ENCODE measurements around the gene CYGB.

CYGB gene

DNA sequence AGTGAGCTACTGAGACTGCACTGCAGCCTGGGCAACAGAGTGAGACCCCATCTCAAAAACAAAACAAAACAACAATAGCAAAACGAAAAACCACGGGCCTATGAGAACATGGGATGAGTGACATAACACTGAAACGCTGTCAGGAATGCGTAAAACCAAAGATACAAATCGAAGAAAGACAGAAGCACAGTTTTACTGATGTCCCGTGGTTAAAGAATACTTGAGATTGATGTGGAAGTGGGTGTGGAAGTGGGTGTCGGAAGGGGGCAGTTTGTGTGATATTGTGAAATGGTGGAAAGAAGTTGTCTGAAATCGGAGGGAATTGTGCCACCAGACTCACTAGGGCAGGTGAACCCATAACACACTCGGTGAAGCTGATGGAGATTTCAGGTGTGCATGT is 38.7 kb upstream of the CYGB start:
- Histone ChIP-seq H3K36me3 (ENCODE audit: insufficient read depth, low read length) (no peaks in the 10 kb centered on the region), H3K27me3 (ENCODE audit: control insufficient read depth in 1 of 2, insufficient read depth in 2 of 2, low read length in 2 of 2) (no peaks in the 10 kb centered on the region), H3K27ac (ENCODE audit: low read depth, low read length) (no peak overlapping the region)

DNA sequence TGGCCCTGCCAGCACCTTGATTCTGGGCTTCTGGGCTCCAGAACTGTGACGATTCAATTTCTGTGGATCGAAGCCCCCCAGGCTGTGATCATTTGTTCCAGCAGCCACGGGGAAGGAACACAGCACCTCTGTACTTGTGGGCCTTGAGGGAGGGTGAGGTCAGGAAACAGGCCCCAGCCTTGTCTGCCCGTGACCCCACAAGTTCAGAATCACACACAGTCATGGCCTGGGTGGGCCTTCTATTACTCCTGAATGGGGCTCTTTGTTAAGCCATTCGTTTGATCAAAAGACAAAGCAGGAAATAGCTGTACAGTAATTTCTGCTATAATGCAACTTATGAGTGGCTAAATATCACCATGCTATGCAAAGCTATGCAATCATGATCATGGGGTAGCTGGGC is 38.1 kb upstream of the CYGB start:
- Histone ChIP-seq H3K27ac (ENCODE audit: low read depth, low read length) (no peak overlapping the region), H3K27me3 (ENCODE audit: control insufficient read depth in 1 of 2, insufficient read depth in 2 of 2, low read length in 2 of 2) (no peaks in the 10 kb centered on the region), H3K4me3 (ENCODE audit: low read depth in 1 of 2, low read length in 2 of 2) (no peak overlapping the region), H3K36me3 (ENCODE audit: insufficient read depth, low read length) (no peaks in the 10 kb centered on the region), H3K4me1 (ENCODE audit: insufficient read depth, low read length) (no peaks in the 10 kb centered on the region), H3K9ac (ENCODE audit: low read length) (no peak overlapping the region), H3K9me3 (ENCODE audit: low read length) (no peaks in the 10 kb centered on the region)

More for the DNA sequence above, 38.7 kb upstream of the CYGB start:
- Histone ChIP-seq H3K9me3 (ENCODE audit: low read length) (no peaks in the 10 kb centered on the region), H3K9ac (ENCODE audit: low read length) (no peak overlapping the region), H3K4me3 (ENCODE audit: low read depth in 1 of 2, low read length in 2 of 2) (no peak overlapping the region), H3K4me1 (ENCODE audit: insufficient read depth, low read length) (no peaks in the 10 kb centered on the region)

DNA sequence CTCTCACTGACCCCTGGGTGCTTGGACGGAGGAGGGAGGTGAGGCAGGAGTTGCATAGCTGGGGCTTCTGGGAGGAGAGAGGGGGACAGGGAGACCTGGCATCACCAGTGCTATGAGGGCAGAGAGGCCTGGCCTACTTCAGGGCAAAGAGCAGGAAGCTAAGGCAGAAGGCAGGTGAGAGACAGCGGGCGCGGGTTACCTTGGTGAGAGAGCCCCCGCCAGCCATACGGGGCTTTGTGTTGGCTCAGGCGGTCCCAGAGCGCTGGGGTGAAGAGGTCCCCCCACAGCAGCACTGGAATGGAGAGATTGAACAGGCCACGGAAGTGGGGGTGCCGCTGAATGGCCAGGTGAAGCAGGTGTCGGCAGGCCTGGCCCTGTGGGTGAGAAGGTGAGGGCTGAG is 36.7 kb upstream of the CYGB start:
- H3K36me3 ChIP-seq (ENCODE audit: insufficient read depth, low read length): no peaks in the 10 kb centered on the region
- no peak overlapping the region for H3K4me3 ChIP-seq (ENCODE audit: low read depth in 1 of 2, low read length in 2 of 2)
- no peak overlapping the region for H3K9ac ChIP-seq (ENCODE audit: low read length)
- no peak overlapping the region for H3K27ac ChIP-seq (ENCODE audit: low read depth, low read length)
- no peaks in the 10 kb centered on the region for H3K9me3 ChIP-seq (ENCODE audit: low read length)
- H3K27me3 ChIP-seq (ENCODE audit: control insufficient read depth in 1 of 2, insufficient read depth in 2 of 2, low read length in 2 of 2): no peaks in the 10 kb centered on the region
- no peaks in the 10 kb centered on the region for H3K4me1 ChIP-seq (ENCODE audit: insufficient read depth, low read length)

DNA sequence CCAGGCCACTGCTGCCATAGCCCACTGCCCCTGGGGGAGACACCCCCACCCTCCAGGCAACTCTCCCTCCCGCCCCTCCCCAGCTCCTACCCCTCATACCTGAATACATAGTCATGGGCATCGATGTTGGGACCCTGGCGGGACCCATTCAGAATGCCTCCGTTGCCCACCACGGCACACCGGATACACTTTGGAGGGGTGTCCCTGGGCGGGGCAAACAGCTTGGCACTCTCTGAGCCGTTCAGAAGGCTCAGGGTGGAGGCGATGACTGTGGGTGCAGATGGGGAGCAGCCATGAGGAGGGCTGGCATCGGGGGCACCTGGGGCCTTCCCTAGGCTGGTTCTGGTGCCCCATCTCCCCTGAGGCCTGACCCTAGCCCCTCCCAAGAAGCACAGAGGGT is 35.6 kb upstream of the CYGB start:
- no peaks in the 10 kb centered on the region for H3K9me3 ChIP-seq (ENCODE audit: low read length)
- H3K27ac ChIP-seq (ENCODE audit: low read depth, low read length): no peak overlapping the region
- no peaks in the 10 kb centered on the region for H3K4me1 ChIP-seq (ENCODE audit: insufficient read depth, low read length)
- no peak overlapping the region for H3K9ac ChIP-seq (ENCODE audit: low read length)
- H3K27me3 ChIP-seq (ENCODE audit: control insufficient read depth in 1 of 2, insufficient read depth in 2 of 2, low read length in 2 of 2): no peaks in the 10 kb centered on the region
- H3K4me3 ChIP-seq (ENCODE audit: low read depth in 1 of 2, low read length in 2 of 2): no peak overlapping the region
- H3K36me3 ChIP-seq (ENCODE audit: insufficient read depth, low read length): no peaks in the 10 kb centered on the region

DNA sequence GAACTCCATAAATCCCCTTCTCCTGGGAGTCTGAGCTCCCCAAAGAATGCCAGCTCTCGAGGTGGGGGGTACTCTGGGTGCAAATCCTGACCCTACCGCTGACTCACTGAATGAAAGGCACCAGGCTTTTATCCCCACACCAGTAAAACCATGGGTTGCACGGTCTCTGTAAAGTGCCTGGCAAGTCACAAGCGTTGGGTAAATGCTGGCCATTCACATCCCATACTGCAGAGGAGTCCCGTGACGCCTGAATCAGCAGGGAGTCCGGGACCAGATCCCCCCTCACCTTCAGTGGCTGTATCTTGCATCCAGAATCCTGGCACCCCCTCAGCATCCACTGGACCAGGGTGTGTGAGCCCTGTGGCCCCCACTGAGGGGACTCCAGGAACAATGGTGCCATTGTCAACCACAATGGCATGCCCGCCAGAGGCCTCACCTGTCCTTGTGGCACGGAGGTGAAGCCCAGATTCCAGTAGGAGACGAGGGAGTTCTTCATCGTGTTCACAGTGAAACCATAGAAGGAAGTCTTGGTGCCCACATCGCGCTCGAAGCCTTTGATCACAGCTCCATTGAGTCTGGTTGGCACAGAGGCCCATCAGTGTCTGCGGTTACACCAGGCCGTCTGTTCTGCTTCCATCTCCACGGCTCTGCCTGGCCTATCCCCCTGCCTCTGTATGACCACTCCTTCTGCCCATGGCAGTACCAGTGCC is 34.8 kb upstream of the CYGB start:
- Histone ChIP-seq H3K9ac (ENCODE audit: low read length) (no peak overlapping the region), H3K4me1 (ENCODE audit: insufficient read depth, low read length) (no peaks in the 10 kb centered on the region), H3K4me3 (ENCODE audit: low read depth in 1 of 2, low read length in 2 of 2) (no peak overlapping the region), H3K27ac (ENCODE audit: low read depth, low read length) (no peak overlapping the region), H3K9me3 (ENCODE audit: low read length) (no peaks in the 10 kb centered on the region), H3K27me3 (ENCODE audit: control insufficient read depth in 1 of 2, insufficient read depth in 2 of 2, low read length in 2 of 2) (no peaks in the 10 kb centered on the region), H3K36me3 (ENCODE audit: insufficient read depth, low read length) (no peaks in the 10 kb centered on the region)

DNA sequence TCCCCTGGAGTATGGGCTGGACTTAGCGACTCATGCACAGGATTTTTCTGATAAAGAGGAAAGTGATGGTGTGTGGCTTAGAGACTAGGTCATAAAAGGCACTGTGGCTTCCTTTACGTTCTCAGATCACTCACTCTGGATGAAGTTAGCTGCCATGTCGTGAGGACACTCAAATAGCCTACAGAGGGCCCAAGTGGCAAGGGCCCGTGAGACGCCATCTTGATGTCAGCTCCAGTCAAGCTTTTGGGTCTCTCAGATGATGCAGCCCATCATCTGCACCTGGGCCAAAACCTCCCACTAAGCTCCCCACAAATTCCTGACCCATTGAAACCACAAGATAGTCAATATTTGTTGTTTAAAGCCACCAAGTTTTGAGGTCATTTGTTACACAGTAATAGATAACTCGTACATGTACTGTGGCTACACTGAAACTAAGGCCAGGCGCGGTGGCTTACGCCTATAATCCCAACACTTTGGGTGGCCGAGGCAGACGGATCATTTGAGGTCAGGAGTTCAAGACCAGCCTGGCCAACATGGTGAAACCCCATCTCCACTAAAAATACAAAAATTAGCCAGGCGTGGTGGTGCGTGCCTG is 33.5 kb upstream of the CYGB start:
- Histone ChIP-seq H3K27me3 (ENCODE audit: control insufficient read depth in 1 of 2, insufficient read depth in 2 of 2, low read length in 2 of 2) (no peaks in the 10 kb centered on the region), H3K9ac (ENCODE audit: low read length) (no peak overlapping the region), H3K4me3 (ENCODE audit: low read depth in 1 of 2, low read length in 2 of 2) (no peak overlapping the region), H3K36me3 (ENCODE audit: insufficient read depth, low read length) (peaks cover 2% of the 10 kb centered on the region), H3K27ac (ENCODE audit: low read depth, low read length) (no peak overlapping the region), H3K4me1 (ENCODE audit: insufficient read depth, low read length) (no peaks in the 10 kb centered on the region), H3K9me3 (ENCODE audit: low read length) (no peaks in the 10 kb centered on the region)

DNA sequence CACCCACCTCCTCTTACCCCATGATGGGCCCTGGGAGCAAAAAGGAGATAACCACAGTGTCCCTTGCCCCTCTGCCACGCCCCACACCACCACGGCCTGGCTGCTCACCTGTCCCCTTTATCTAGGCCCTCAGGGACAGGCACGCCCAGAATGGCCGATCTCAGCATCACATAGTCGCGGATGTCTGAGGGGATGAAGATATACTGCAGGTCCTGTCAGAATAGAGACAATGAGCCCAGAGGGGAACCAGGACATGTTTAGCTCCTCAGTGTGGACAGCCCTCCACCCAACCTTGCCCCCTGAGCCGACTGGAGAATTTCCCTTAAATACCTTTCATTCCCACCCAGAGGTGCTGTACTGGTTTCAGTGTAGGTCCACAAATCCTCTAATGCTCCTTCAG is 32.9 kb upstream of the CYGB start:
- H3K36me3 ChIP-seq (ENCODE audit: insufficient read depth, low read length): peaks cover 8% of the 10 kb centered on the region
- no peaks in the 10 kb centered on the region for H3K9me3 ChIP-seq (ENCODE audit: low read length)
- H3K4me3 ChIP-seq (ENCODE audit: low read depth in 1 of 2, low read length in 2 of 2): no peak overlapping the region
- H3K4me1 ChIP-seq (ENCODE audit: insufficient read depth, low read length): no peaks in the 10 kb centered on the region
- H3K9ac ChIP-seq (ENCODE audit: low read length): no peak overlapping the region
- H3K27me3 ChIP-seq (ENCODE audit: control insufficient read depth in 1 of 2, insufficient read depth in 2 of 2, low read length in 2 of 2): no peaks in the 10 kb centered on the region
- H3K27ac ChIP-seq (ENCODE audit: low read depth, low read length): no peak overlapping the region

DNA sequence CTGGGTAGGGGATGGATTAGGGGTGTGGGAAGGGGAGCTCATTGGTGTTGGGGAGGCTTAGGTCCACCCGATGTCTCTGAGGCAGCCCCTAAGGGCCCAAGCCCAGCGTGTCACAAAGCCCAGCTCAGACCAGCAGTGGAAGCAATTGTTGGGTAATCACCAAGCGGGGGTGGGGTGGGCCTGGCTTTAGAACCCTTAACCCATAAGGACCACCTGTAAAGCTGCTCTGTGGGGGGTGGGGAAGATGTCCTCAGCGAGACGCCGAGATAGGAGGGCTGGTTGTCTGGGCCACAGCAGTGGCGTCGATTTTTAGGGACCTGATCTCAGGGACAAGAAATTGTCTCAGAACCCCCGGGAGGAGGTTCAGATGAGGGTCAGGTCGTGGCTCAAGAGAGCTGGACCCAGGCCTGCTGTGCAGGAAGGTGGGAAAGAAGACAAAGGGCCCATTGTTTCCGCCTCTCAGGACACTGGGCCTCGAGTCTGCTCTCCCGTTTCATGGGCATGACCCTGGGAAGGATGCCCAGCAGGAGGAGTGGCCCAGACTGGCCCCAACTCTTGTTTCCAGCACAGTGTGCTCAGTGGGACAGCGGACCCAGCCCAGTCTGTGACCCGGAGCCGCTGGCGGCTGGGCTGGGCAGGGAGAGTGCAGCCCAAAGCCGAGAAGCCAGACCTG is 32.2 kb upstream of the CYGB start:
- peaks cover 12% of the 10 kb centered on the region for H3K36me3 ChIP-seq (ENCODE audit: insufficient read depth, low read length)
- no peaks in the 10 kb centered on the region for H3K9me3 ChIP-seq (ENCODE audit: low read length)
- no peaks in the 10 kb centered on the region for H3K4me1 ChIP-seq (ENCODE audit: insufficient read depth, low read length)
- no peak overlapping the region for H3K9ac ChIP-seq (ENCODE audit: low read length)
- no peaks in the 10 kb centered on the region for H3K27me3 ChIP-seq (ENCODE audit: control insufficient read depth in 1 of 2, insufficient read depth in 2 of 2, low read length in 2 of 2)
- H3K4me3 ChIP-seq (ENCODE audit: low read depth in 1 of 2, low read length in 2 of 2): no peak overlapping the region
- H3K27ac ChIP-seq (ENCODE audit: low read depth, low read length): no peak overlapping the region

DNA sequence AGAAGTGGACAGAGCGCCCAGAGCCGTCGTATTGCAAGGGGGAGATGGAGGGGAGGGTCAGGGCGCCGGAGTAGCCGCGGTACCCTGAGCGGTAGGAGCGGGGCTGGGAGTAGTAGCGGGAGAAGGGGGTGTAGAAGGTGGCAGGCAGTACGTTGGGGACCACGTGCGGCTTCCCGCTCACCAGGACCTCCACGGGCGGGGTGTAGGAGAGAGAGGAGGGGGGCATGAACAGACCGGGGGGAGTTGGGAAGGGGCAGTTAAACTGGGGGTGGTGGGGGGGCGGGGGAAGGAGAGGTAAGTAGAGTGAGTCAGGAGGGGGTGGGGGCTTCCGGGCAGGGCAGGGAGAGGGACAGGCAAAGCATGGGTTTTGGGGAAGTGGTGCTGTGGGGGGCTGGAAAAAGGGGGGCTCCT is 31.3 kb upstream of the CYGB start:
- Histone ChIP-seq H3K36me3 (ENCODE audit: insufficient read depth, low read length) (peaks cover 16% of the 10 kb centered on the region), H3K27me3 (ENCODE audit: control insufficient read depth in 1 of 2, insufficient read depth in 2 of 2, low read length in 2 of 2) (no peaks in the 10 kb centered on the region), H3K4me3 (ENCODE audit: low read depth in 1 of 2, low read length in 2 of 2) (no peak overlapping the region), H3K9me3 (ENCODE audit: low read length) (no peaks in the 10 kb centered on the region), H3K27ac (ENCODE audit: low read depth, low read length) (no peak overlapping the region), H3K9ac (ENCODE audit: low read length) (no peak overlapping the region), H3K4me1 (ENCODE audit: insufficient read depth, low read length) (no peaks in the 10 kb centered on the region)

DNA sequence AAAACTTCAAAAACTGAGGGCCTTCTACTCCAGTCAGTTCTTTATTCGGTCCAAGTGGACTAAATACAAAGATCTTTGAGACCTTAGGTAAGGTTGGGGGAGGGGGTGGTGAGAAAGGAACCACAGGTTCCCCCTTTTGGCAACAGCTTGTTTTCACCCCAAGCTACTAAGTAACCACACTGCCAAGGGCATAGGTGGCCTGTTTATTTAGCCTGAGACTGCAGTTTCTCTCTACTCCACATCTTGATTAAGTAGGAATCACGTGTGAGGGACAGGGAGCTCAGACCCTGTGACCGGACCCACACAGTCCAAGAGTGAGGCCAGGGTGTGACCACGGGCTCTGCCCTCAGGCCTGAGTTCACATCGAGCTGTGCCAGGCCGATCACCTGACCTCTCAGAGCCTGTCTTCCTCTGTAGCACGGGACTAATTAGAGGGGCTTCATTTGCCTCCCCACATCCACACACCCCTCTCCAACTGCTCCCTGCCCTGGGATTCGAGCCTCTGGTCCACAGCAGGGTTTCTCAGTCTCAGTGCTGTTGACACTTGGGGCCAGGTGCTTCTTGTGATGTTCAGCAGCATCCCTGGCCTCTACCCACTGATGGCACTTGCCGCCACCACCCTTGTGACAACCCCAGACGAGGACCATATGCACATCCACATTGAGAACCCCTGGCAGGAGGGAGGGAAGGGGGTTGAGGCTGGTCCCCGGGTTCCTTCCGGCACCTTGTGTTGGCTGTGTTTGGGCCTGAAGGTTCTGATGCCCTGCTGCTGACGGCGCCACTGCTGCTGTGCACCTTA is 30.3 kb upstream of the CYGB start:
- H3K27ac ChIP-seq (ENCODE audit: low read depth, low read length): no peak overlapping the region
- H3K36me3 ChIP-seq (ENCODE audit: insufficient read depth, low read length): peaks cover 16% of the 10 kb centered on the region
- H3K4me1 ChIP-seq (ENCODE audit: insufficient read depth, low read length): peaks cover 2% of the 10 kb centered on the region
- H3K9me3 ChIP-seq (ENCODE audit: low read length): no peaks in the 10 kb centered on the region
- no peak overlapping the region for H3K4me3 ChIP-seq (ENCODE audit: low read depth in 1 of 2, low read length in 2 of 2)
- H3K27me3 ChIP-seq (ENCODE audit: control insufficient read depth in 1 of 2, insufficient read depth in 2 of 2, low read length in 2 of 2): no peaks in the 10 kb centered on the region
- no peak overlapping the region for H3K9ac ChIP-seq (ENCODE audit: low read length)

DNA sequence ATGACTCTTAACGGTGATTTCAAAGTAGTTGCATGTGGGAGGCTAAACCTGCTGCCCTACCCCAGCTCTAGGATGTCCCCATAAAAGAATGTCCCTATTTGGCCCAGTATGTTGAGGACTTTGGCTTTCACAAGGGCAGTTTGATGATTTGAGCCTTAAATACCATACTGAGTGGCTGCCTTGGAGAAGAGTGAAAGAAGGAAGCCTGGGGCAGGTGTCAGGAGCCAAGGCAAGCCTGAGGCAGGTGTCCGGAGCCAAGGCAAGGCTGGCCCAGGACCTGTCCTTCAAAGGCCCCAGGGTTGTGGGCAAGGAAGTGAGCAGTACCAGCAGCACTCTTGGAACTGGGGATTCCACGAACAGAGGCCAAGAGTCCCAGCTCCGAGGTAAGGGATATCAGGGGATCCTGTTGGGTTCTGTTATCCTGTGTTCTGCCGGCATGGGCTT is 29.5 kb upstream of the CYGB start:
- no peaks in the 10 kb centered on the region for H3K9me3 ChIP-seq (ENCODE audit: low read length)
- no peak overlapping the region for H3K4me3 ChIP-seq (ENCODE audit: low read depth in 1 of 2, low read length in 2 of 2)
- no peak overlapping the region for H3K27ac ChIP-seq (ENCODE audit: low read depth, low read length)
- peaks cover 7% of the 10 kb centered on the region for H3K4me1 ChIP-seq (ENCODE audit: insufficient read depth, low read length)
- H3K9ac ChIP-seq (ENCODE audit: low read length): no peak overlapping the region
- H3K27me3 ChIP-seq (ENCODE audit: control insufficient read depth in 1 of 2, insufficient read depth in 2 of 2, low read length in 2 of 2): no peaks in the 10 kb centered on the region
- peaks cover 16% of the 10 kb centered on the region for H3K36me3 ChIP-seq (ENCODE audit: insufficient read depth, low read length)

Measured in muscle layer of colon (tissue), 2 donors.